Measurements from ENCODE around the gene CDX1.

DNA sequence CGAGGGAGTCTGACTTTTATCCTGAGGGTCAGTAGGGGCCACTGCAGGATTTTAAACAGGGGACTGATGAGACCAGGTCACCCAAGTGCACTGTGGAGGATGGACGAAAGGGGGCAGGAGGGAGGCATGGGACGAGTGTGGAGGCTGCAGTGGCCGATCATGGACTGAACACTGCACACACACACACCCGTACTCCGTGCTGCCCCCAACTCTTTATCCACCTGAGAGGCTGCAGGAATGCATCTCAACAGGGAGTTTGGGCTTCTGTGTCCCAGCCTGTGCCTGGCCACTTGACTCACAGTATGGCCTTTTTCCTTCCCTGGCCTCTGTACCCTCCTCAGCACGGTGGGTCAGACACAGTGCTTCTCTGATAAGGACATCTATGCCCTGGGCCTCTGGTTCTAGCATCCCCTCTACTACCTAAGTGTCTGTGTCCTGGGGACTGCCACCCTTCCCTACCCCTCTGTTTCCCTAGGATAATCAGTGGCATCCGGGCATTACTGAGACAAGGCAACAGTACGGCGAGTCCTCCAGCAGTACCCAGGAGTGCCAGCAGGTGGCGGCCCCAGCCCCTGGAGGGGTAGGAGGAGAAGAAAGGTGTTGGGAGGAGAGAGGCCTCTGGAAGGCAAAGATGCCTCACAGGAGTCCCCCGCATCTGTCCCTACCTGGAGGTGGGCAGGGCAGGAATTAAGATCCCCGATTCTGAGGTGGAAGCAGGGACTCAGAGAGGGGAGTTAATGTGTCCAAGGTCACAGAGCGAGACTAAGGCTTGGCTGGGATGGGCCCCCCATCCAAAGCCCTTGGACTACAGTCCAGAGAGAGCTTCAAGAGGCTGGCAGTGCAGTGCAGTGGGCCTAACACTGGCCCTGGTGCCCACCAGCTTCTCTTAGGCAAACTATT lies 5.1 kb upstream of the CDX1 start:
- TF ChIP-seq, protein P1, sequence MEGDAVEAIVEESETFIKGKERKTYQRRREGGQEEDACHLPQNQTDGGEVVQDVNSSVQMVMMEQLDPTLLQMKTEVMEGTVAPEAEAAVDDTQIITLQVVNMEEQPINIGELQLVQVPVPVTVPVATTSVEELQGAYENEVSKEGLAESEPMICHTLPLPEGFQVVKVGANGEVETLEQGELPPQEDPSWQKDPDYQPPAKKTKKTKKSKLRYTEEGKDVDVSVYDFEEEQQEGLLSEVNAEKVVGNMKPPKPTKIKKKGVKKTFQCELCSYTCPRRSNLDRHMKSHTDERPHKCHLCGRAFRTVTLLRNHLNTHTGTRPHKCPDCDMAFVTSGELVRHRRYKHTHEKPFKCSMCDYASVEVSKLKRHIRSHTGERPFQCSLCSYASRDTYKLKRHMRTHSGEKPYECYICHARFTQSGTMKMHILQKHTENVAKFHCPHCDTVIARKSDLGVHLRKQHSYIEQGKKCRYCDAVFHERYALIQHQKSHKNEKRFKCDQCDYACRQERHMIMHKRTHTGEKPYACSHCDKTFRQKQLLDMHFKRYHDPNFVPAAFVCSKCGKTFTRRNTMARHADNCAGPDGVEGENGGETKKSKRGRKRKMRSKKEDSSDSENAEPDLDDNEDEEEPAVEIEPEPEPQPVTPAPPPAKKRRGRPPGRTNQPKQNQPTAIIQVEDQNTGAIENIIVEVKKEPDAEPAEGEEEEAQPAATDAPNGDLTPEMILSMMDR (IDR thresholded peaks at IDR 0.05) = peak; percentile 79
- peak; percentile 29 for TF ChIP-seq EZH2 (IDR thresholded peaks at IDR 0.05)

Data from neural progenitor cell (in vitro differentiated cells).